Measurements from ENCODE around the gene MATN3. TPM values are rescaled to one million over a fixed set of nuclear protein-coding genes. Genes with fewer than 3 reads are reported as not detected.

MATN3 gene
- total and polyA plus RNA-seq, 2 of the 13 experiments (the other 11 are each of a cell fraction or from before 2014, with no cell fraction given) = 36.1 to 208 TPM

DNA sequence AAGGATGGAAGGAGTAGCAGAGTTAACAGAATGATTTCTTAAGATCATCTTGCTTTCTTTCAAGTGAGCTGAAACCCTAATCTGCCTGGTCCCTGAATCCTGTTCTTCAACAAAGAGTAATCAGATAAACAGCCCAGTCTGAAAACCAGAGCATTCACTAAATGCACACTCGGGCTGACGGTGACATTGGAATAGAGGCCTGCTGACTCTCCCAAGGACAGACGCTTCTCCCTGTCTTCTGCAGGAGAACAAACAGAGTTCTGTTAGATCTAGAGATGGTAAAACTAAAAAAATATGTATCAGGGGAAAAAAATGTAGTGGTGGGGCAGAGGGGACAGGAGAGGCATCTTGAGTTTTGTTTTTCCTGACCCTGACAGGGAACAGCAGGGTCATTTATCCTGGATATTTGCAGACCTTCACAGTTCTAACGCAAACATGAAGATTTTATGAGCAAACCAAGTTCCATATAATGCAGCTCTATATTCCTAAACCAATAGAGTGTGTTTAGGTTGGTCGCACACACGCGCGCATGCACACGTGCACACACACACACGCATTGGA, 7.3 kb downstream of the MATN3 start (continued):
- TF ChIP-seq ZMAT3 (CRISPR knock-in tag; conservative IDR thresholded peaks at IDR 0.05) (no peak), ZNF766 (CRISPR knock-in tag; IDR thresholded peaks at IDR 0.05; ENCODE audit: borderline replicate concordance) (no peak), ZNF644 (CRISPR knock-in tag; IDR thresholded peaks at IDR 0.05; ENCODE audit: low read depth) (peak; percentile 8; the same call in 1 of the 2 replicates), ZNF564 (CRISPR knock-in tag; IDR thresholded peaks at IDR 0.05) (peak; percentile 13; the same call in 1 of the 2 replicates), RCOR2 (CRISPR knock-in tag; IDR thresholded peaks at IDR 0.05) (peak; percentile 73), EP300 (IDR thresholded peaks at IDR 0.05; ENCODE audit: low read depth in 2 of 2, low read length in 2 of 2) (peak in 1 of 2 experiments; percentile 72; a peak in 2 of 4 replicates), EP300 (CRISPR knock-in tag; IDR thresholded peaks at IDR 0.05; ENCODE audit: borderline replicate concordance) (peak; percentile 67), GPBP1L1 (CRISPR knock-in tag; IDR thresholded peaks at IDR 0.05) (no peak), ARNTL (CRISPR knock-in tag; IDR thresholded peaks at IDR 0.05) (peak; percentile 20; the same call in 1 of the 2 replicates), ZSCAN25 (CRISPR knock-in tag; IDR thresholded peaks at IDR 0.05) (peak; percentile 57; the same call in 1 of the 2 replicates), HNF1A (IDR thresholded peaks at IDR 0.05; ENCODE audit: low read depth) (no peak), HNF1A (CRISPR knock-in tag; IDR thresholded peaks at IDR 0.05; ENCODE audit: borderline replicate concordance) (peak; percentile 56; the same call in 1 of the 2 replicates), SOX6 (IDR thresholded peaks at IDR 0.05) (no peak), SOX6 (CRISPR knock-in tag; IDR thresholded peaks at IDR 0.05) (peak; percentile 71; the same call in 1 of the 2 replicates), ZFAT (CRISPR knock-in tag; conservative IDR thresholded peaks at IDR 0.05) (no peak), LRRFIP1 (CRISPR knock-in tag; conservative IDR thresholded peaks at IDR 0.05) (no peak), NCOR1 (IDR thresholded peaks at IDR 0.05; ENCODE audit: borderline replicate concordance, low read length) (no peak; the same call in 1 of the 2 replicates)
- TF ChIP-seq, protein P1, sequence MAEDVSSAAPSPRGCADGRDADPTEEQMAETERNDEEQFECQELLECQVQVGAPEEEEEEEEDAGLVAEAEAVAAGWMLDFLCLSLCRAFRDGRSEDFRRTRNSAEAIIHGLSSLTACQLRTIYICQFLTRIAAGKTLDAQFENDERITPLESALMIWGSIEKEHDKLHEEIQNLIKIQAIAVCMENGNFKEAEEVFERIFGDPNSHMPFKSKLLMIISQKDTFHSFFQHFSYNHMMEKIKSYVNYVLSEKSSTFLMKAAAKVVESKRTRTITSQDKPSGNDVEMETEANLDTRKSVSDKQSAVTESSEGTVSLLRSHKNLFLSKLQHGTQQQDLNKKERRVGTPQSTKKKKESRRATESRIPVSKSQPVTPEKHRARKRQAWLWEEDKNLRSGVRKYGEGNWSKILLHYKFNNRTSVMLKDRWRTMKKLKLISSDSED (CRISPR knock-in tag; IDR thresholded peaks at IDR 0.05) = no peak
- TF ChIP-seq, protein P2, sequence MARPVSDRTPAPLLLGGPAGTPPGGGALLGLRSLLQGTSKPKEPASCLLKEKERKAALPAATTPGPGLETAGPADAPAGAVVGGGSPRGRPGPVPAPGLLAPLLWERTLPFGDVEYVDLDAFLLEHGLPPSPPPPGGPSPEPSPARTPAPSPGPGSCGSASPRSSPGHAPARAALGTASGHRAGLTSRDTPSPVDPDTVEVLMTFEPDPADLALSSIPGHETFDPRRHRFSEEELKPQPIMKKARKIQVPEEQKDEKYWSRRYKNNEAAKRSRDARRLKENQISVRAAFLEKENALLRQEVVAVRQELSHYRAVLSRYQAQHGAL (CRISPR knock-in tag; IDR thresholded peaks at IDR 0.05; ENCODE audit: not compliant biosample characterization) = no peak

Measured in HepG2 (cell line).